Measurements from ENCODE around the gene GRM4. TPM values are rescaled to one million over a fixed set of nuclear protein-coding genes. Genes with fewer than 3 reads are reported as not detected.

GRM4 gene
- total RNA-seq, 2 donors from 2014 or later, result 4.4 TPM; not detected in 1

- Histone ChIP-seq H3K4me3 (no peak overlapping the region), H3K27ac (peak overlapping the region; percentile 78 to 86), H3K4me1 (replicated peaks) (peaks cover 13% of the 10 kb centered on the region), H3K27me3 (replicated peaks; ENCODE audit: insufficient read depth) (no peaks in the 10 kb centered on the region), H3K9me3 (no peaks in the 10 kb centered on the region), H3K36me3 (no peaks in the 10 kb centered on the region)
- WGBS, result 92% methylated on average over 13 of the region's 13 CpGs
- intact Hi-C loops (cut with DNase I), result no loop called here
- DNase-seq (ENCODE audit: low spot score), result peak; percentile 26
- no peak for TF ChIP-seq CTCF (IDR thresholded peaks at IDR 0.05)
These were observed 158.3 kb downstream of the GRM4 start for GRCh38 chr6:33987531-33988021.

- peaks cover 10% of the 10 kb centered on the region for H3K4me1 ChIP-seq (replicated peaks)
- H3K9me3 ChIP-seq, result no peaks in the 10 kb centered on the region
- no peak overlapping the region for H3K4me3 ChIP-seq
- no peak overlapping the region for H3K27ac ChIP-seq
- intact Hi-C loops (cut with DNase I), result no loop called here
- H3K27me3 ChIP-seq (replicated peaks; ENCODE audit: insufficient read depth), result no peaks in the 10 kb centered on the region
- DNase-seq (ENCODE audit: low spot score), result no peak
- TF ChIP-seq CTCF (IDR thresholded peaks at IDR 0.05) (no peak), POLR2A (IDR thresholded peaks at IDR 0.05) (no peak), POLR2AphosphoS5 (IDR thresholded peaks at IDR 0.05) (no peak)
- no peaks in the 10 kb centered on the region for H3K36me3 ChIP-seq
- 75% methylated on average over 1 of the region's 1 CpG for WGBS
These were observed 159.9 kb downstream of the GRM4 start for GRCh38 chr6:33985947-33986346.

GRCh38 chr6:33985313-33985751, 160.6 kb downstream of the GRM4 start:
- no peaks in the 10 kb centered on the region for H3K9me3 ChIP-seq
- WGBS, result 86% methylated on average over 14 of the region's 14 CpGs
- H3K27ac ChIP-seq, result no peak overlapping the region
- TF ChIP-seq POLR2AphosphoS5 (IDR thresholded peaks at IDR 0.05) (no peak), POLR2A (IDR thresholded peaks at IDR 0.05) (no peak)
- DNase-seq (ENCODE audit: low spot score), result no peak
- intact Hi-C loops (cut with DNase I), result no loop called here
- no peaks in the 10 kb centered on the region for H3K36me3 ChIP-seq
- peaks cover 9% of the 10 kb centered on the region for H3K4me1 ChIP-seq (replicated peaks)
- H3K4me3 ChIP-seq, result no peak overlapping the region
- no peaks in the 10 kb centered on the region for H3K27me3 ChIP-seq (replicated peaks; ENCODE audit: insufficient read depth)

- TF ChIP-seq CTCF (IDR thresholded peaks at IDR 0.05), result no peak
- no peak for TF ChIP-seq POLR2A (IDR thresholded peaks at IDR 0.05)
- no peak for TF ChIP-seq POLR2AphosphoS5 (IDR thresholded peaks at IDR 0.05)
- WGBS, result 84% methylated on average over 21 of the region's 21 CpGs
- Histone ChIP-seq H3K27me3 (replicated peaks; ENCODE audit: insufficient read depth) (no peaks in the 10 kb centered on the region), H3K9me3 (no peaks in the 10 kb centered on the region), H3K27ac (no peak overlapping the region), H3K36me3 (no peaks in the 10 kb centered on the region), H3K4me3 (no peak overlapping the region), H3K4me1 (replicated peaks) (peaks cover 4% of the 10 kb centered on the region)
- intact Hi-C loops (cut with DNase I), result no loop called here
- no peak for DNase-seq (ENCODE audit: low spot score)
These were observed 161.2 kb downstream of the GRM4 start for GRCh38 chr6:33984466-33985312.

- H3K27ac ChIP-seq, result peak overlapping the region; percentile 53 to 66
- intact Hi-C loops (cut with DNase I), result no loop called here
- DNase-seq (ENCODE audit: low spot score), result no peak
- no peaks in the 10 kb centered on the region for H3K36me3 ChIP-seq
- H3K9me3 ChIP-seq, result no peaks in the 10 kb centered on the region
- H3K4me3 ChIP-seq, result no peak overlapping the region
- H3K27me3 ChIP-seq (replicated peaks; ENCODE audit: insufficient read depth), result no peaks in the 10 kb centered on the region
- TF ChIP-seq POLR2A (IDR thresholded peaks at IDR 0.05), result no peak
- TF ChIP-seq CTCF (IDR thresholded peaks at IDR 0.05), result no peak
- 82% methylated on average over 8 of the region's 8 CpGs for WGBS
- H3K4me1 ChIP-seq (replicated peaks), result peaks cover 4% of the 10 kb centered on the region
These were observed 162.0 kb downstream of the GRM4 start for GRCh38 chr6:33983721-33984465.
